SK-N-MC (cell line): Measurements from ENCODE around the gene HOPX.

ENCODE experiments used
- DNase-seq: peaks from one replicate; pipeline ENCODE4 v3.0.0-alpha.2; 2011; ENCODE audit warnings: low read depth, low spot score
- H3K27ac ChIP-seq: fragments of 200-600 bp; sonication (generic); 2 replicates; pipeline ENCODE4 v1.5.1; 2016; ENCODE audit warnings: mixed run types
- H3K36me3 ChIP-seq: fragments of 200-600 bp; sonication (generic); 2 replicates; pipeline ENCODE4 v1.6.1; 2017; ENCODE audit warnings: antibody characterized with exemption, low read length, mixed read lengths; ENCODE audit not compliant: insufficient read depth
- H3K4me3 ChIP-seq: fragments of 200-600 bp; sonication (generic); 2 replicates; pipeline ENCODE4 v1.5.1; 2016
- H3K9ac ChIP-seq: fragments of 200-600 bp; sonication (generic); 2 replicates; pipeline ENCODE4 v1.8.0; 2017; ENCODE audit warnings: mixed run types, mixed read lengths; ENCODE audit not compliant: insufficient read length
- H3K9me3 ChIP-seq: fragments of 200-600 bp; sonication (generic); 2 replicates; pipeline ENCODE4 v1.6.1; 2017; ENCODE audit warnings: low read depth, mild to moderate bottlenecking, antibody characterized with exemption, low read length, moderate library complexity, mixed read lengths
- EZH2 ChIP-seq: fragments of 200-600 bp; sonication (generic); IDR thresholded peaks from one replicate; pipeline ENCODE4 v1.6.1; 2017; ENCODE audit warnings: antibody characterized with exemption
- FOXP2 ChIP-seq: optimal IDR thresholded peaks from 2 replicates; pipeline ENCODE3; 2011; ENCODE audit warnings: mild to moderate bottlenecking, moderate library complexity; ENCODE audit not compliant: insufficient read depth; ENCODE audit errors: extremely low read length, control extremely low read depth
- POLR2AphosphoS5 ChIP-seq: IDR thresholded peaks from 2 replicates; pipeline ENCODE4 v1.6.1; 2012; ENCODE audit warnings: mild to moderate bottlenecking, low read depth, low read length, borderline replicate concordance

HOPX gene

GRCh38 chr4:56654238-56654632 is 26.9 kb downstream of the HOPX start:
- H3K27ac ChIP-seq = no peak overlapping the region
- TF ChIP-seq POLR2AphosphoS5 (no peak), FOXP2 (no peak), EZH2 (no peak)
- H3K36me3 ChIP-seq = no peaks in the 10 kb centered on the region
- no peak for DNase-seq
- no peak overlapping the region for H3K4me3 ChIP-seq
- no peak overlapping the region for H3K9ac ChIP-seq
- no peaks in the 10 kb centered on the region for H3K9me3 ChIP-seq

- H3K9ac ChIP-seq = no peak overlapping the region
- TF ChIP-seq EZH2 (no peak), POLR2AphosphoS5 (no peak), FOXP2 (no peak)
- H3K4me3 ChIP-seq = no peak overlapping the region
- H3K9me3 ChIP-seq = no peaks in the 10 kb centered on the region
- no peaks in the 10 kb centered on the region for H3K36me3 ChIP-seq
- no peak for DNase-seq
- H3K27ac ChIP-seq = no peak overlapping the region
These were observed 27.4 kb downstream of the HOPX start for GRCh38 chr4:56653461-56654237.

- no peak for DNase-seq
- no peak overlapping the region for H3K9ac ChIP-seq
- H3K27ac ChIP-seq = no peak overlapping the region
- TF ChIP-seq FOXP2 = no peak
- no peak for TF ChIP-seq EZH2
- no peak for TF ChIP-seq POLR2AphosphoS5
- H3K36me3 ChIP-seq = no peaks in the 10 kb centered on the region
- no peak overlapping the region for H3K4me3 ChIP-seq
- H3K9me3 ChIP-seq = no peaks in the 10 kb centered on the region
These were observed 28.9 kb downstream of the HOPX start for GRCh38 chr4:56652196-56652595.

- Histone ChIP-seq H3K9ac (no peak overlapping the region), H3K27ac (no peak overlapping the region), H3K36me3 (no peaks in the 10 kb centered on the region), H3K9me3 (no peaks in the 10 kb centered on the region), H3K4me3 (no peak overlapping the region)
- no peak for DNase-seq
- TF ChIP-seq EZH2 = no peak
- TF ChIP-seq POLR2AphosphoS5 = no peak
- no peak for TF ChIP-seq FOXP2
These were observed 30.1 kb downstream of the HOPX start for GRCh38 chr4:56651056-56651350.

GRCh38 chr4:56650262-56651055 is 30.6 kb downstream of the HOPX start:
- TF ChIP-seq POLR2AphosphoS5 = no peak
- no peak overlapping the region for H3K9ac ChIP-seq
- H3K27ac ChIP-seq = no peak overlapping the region
- no peaks in the 10 kb centered on the region for H3K36me3 ChIP-seq
- H3K9me3 ChIP-seq = no peaks in the 10 kb centered on the region
- DNase-seq = no peak
- H3K4me3 ChIP-seq = no peak overlapping the region

GRCh38 chr4:56649445-56650261 is 31.4 kb downstream of the HOPX start:
- H3K9ac ChIP-seq = no peak overlapping the region
- TF ChIP-seq EZH2 = no peak
- TF ChIP-seq POLR2AphosphoS5 = no peak
- no peak for DNase-seq
- H3K9me3 ChIP-seq = no peaks in the 10 kb centered on the region
- no peak overlapping the region for H3K4me3 ChIP-seq
- no peak overlapping the region for H3K27ac ChIP-seq
- no peaks in the 10 kb centered on the region for H3K36me3 ChIP-seq

GRCh38 chr4:56648824-56649151 is 32.3 kb downstream of the HOPX start:
- Histone ChIP-seq H3K9ac (no peak overlapping the region), H3K36me3 (no peaks in the 10 kb centered on the region), H3K27ac (no peak overlapping the region), H3K9me3 (no peaks in the 10 kb centered on the region), H3K4me3 (no peak overlapping the region)
- TF ChIP-seq POLR2AphosphoS5 (no peak), FOXP2 (no peak), EZH2 (no peak)
- DNase-seq = no peak

- Histone ChIP-seq H3K9ac (no peak overlapping the region), H3K36me3 (no peaks in the 10 kb centered on the region), H3K27ac (no peak overlapping the region), H3K4me3 (no peak overlapping the region), H3K9me3 (no peaks in the 10 kb centered on the region)
- TF ChIP-seq FOXP2 (no peak), EZH2 (no peak), POLR2AphosphoS5 (no peak)
- DNase-seq = no peak
These were observed 32.9 kb downstream of the HOPX start for GRCh38 chr4:56648021-56648823.
